ENCODE data around the gene KSR1. TPM values are rescaled to one million over a fixed set of nuclear protein-coding genes. Genes with fewer than 3 reads are reported as not detected.

Gene KSR1
- total and polyA plus RNA-seq, 4 donors = 23.0 to 71.1 (median 47.0) TPM

DNA sequence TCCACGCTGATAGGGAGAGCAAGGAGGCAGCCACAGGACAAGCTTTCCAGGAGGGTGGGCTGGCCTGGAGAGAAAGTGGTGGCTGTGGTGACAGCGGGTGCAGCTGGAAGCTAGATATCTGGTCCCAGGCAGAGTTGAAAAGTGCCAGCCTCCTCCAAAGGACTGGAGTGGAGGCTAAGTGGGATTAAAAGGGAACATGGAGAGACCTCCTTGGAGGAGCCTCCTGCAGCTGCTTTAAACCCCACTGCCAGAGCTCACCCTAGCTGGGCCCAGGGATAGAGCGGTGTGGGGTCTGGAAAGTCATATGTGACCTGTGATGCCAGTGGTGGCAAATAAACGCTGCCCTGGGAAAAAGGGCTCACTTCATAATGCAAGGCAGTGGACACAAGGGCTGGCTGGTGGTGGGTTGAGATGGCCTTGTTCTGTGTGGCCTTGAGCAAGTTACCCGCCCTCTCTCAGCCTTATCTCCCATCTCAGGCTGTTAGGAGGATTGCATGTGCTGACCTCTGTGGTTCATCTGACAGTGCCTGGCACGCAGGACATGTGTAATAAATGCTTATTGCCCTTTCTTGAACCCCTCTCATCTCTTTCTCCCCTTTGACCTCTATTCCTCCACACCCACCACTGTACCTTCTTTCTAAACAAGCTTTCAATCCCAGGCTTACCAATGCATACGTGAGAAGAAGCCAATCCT lies 113.8 kb downstream of the KSR1 start:
- no peak overlapping the region for H3K4me3 ChIP-seq (ENCODE audit: low read depth, low read length)
- no peaks in the 10 kb centered on the region for H3K9me3 ChIP-seq (ENCODE audit: control insufficient read depth, insufficient read depth, low read length)
- peaks cover 19% of the 10 kb centered on the region for H3K36me3 ChIP-seq (ENCODE audit: control insufficient read depth, insufficient read depth, low read length)
- no peaks in the 10 kb centered on the region for H3K27me3 ChIP-seq (ENCODE audit: control insufficient read depth, insufficient read depth, low read length)
- H3K4me1 ChIP-seq (ENCODE audit: control insufficient read depth, insufficient read depth, low read length) = peaks cover 27% of the 10 kb centered on the region
- DNase-seq (ENCODE audit: low read depth in 4 of 6, low spot score in 6 of 6) = no peak
- H3K27ac ChIP-seq (ENCODE audit: low read depth, low read length) = no peak overlapping the region
- WGBS (ENCODE audit: insufficient coverage) = 91% methylated on average over 5 of the region's 7 CpGs

DNA sequence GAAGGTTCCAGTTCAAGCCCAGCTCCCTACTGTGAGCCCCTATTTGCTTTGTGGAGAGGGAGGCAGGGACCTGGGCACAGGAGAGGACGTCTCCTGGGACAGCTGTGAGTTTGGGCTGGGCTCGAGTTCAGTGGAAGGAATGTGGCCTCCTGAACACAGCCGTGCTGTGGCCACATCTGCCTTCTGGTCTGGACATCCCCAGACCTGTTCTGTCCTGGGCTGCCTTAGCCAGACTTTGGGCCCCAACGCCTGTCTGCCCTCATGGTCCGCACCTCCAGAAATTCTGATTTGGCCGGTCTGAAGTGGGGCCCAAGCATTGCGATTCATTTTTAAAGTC lies 114.3 kb downstream of the KSR1 start:
- no peak for DNase-seq (ENCODE audit: low read depth in 4 of 6, low spot score in 6 of 6)
- 86% methylated on average over 7 of the region's 7 CpGs for WGBS (ENCODE audit: insufficient coverage)
- no peaks in the 10 kb centered on the region for H3K27me3 ChIP-seq (ENCODE audit: control insufficient read depth, insufficient read depth, low read length)
- no peak overlapping the region for H3K27ac ChIP-seq (ENCODE audit: low read depth, low read length)
- H3K4me3 ChIP-seq (ENCODE audit: low read depth, low read length) = no peak overlapping the region
- H3K36me3 ChIP-seq (ENCODE audit: control insufficient read depth, insufficient read depth, low read length) = peaks cover 19% of the 10 kb centered on the region
- no peaks in the 10 kb centered on the region for H3K9me3 ChIP-seq (ENCODE audit: control insufficient read depth, insufficient read depth, low read length)
- peaks cover 27% of the 10 kb centered on the region for H3K4me1 ChIP-seq (ENCODE audit: control insufficient read depth, insufficient read depth, low read length)

DNA sequence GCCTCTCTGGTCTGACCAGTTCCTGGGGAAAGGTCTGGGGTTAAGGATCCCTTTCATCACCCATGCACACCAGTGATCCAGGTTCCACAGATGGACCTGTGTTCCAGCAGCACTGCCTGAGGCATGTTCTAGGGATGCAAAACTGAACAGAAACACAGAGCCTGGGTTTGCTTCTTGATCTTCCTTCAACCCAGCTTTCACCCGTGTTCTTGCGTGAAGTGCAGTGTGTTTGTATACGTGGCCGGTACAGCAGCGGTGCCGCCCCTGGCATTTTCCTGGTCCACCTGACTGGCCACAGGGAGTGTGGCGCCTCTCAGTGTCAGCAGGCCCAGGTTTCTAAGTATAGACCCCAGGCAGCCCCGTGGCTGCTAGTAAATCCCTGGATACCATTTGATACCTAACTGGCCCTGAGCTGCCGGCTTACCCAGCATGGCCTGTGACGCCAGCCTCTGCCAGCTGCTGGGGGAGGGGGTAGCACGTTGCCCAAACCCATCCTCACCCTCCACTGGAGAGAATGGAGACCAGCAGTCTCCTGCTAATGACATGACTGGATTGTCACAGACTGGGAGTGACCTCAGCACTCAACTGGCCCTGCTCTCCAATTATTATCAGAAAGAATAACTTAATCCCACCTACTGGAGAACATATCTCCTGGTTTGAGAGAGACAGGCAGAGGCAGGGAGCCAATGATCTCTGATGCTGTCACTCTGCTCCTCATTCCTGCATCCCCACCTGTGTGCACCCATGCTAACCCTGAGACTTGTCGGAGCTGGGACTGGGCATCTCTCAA lies 115.5 kb downstream of the KSR1 start:
- Histone ChIP-seq H3K27ac (ENCODE audit: low read depth, low read length) (no peak overlapping the region), H3K4me3 (ENCODE audit: low read depth, low read length) (no peak overlapping the region), H3K4me1 (ENCODE audit: control insufficient read depth, insufficient read depth, low read length) (peaks cover 21% of the 10 kb centered on the region), H3K36me3 (ENCODE audit: control insufficient read depth, insufficient read depth, low read length) (peaks cover 14% of the 10 kb centered on the region), H3K9me3 (ENCODE audit: control insufficient read depth, insufficient read depth, low read length) (no peaks in the 10 kb centered on the region), H3K27me3 (ENCODE audit: control insufficient read depth, insufficient read depth, low read length) (no peaks in the 10 kb centered on the region)
- WGBS (ENCODE audit: insufficient coverage) = 89% methylated on average over 10 of the region's 12 CpGs
- DNase-seq (ENCODE audit: low read depth in 4 of 6, low spot score in 6 of 6) = no peak

DNA sequence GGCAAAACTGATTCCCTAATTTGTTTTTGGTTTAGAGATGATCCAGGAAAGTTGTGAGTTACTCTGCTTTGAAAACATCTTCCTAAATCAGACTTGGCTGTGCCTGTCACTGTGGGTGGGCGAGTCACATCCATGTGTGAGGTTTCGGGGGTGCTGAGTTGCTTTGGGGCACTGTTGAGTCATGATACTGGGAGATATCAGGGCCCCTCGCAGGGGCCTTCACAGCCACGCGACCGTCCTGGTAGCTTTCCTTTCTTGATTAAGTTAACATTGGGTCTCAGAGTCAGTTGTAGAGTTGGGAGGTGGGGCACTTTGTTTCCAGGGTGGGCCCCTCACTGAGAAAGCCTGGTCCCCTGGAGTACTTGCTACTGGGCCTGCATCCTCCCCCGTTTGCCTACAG lies 116.4 kb downstream of the KSR1 start:
- Histone ChIP-seq H3K27me3 (ENCODE audit: control insufficient read depth, insufficient read depth, low read length) (no peaks in the 10 kb centered on the region), H3K36me3 (ENCODE audit: control insufficient read depth, insufficient read depth, low read length) (peaks cover 19% of the 10 kb centered on the region), H3K9me3 (ENCODE audit: control insufficient read depth, insufficient read depth, low read length) (no peaks in the 10 kb centered on the region), H3K27ac (ENCODE audit: low read depth, low read length) (no peak overlapping the region), H3K4me3 (ENCODE audit: low read depth, low read length) (no peak overlapping the region), H3K4me1 (ENCODE audit: control insufficient read depth, insufficient read depth, low read length) (peaks cover 28% of the 10 kb centered on the region)
- DNase-seq (ENCODE audit: low read depth in 4 of 6, low spot score in 6 of 6) = no peak
- WGBS (ENCODE audit: insufficient coverage) = 90% methylated on average over 7 of the region's 7 CpGs

DNA sequence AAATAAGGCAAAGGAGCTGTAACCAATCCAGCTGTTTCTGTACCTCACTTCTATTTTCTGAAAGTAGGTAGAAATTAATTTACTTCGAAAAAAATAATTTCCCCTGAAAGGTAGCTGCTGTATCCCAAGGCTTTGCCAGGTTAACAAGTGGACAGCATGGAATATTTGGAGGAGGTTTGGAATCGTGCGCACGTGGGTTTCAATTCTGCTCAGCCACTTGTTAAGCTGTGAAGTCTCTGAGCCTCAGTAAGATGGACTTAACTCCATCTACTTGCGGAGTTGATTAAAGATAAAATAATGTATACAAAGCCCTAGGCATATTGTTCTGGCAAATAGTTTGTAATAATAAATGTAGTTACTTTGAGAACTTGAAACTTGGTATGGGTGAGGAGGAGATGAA lies 117.3 kb downstream of the KSR1 start:
- no peaks in the 10 kb centered on the region for H3K9me3 ChIP-seq (ENCODE audit: control insufficient read depth, insufficient read depth, low read length)
- no CpG with 5 or more reads among the region's 5 CpGs for WGBS (ENCODE audit: insufficient coverage)
- H3K36me3 ChIP-seq (ENCODE audit: control insufficient read depth, insufficient read depth, low read length) = peaks cover 16% of the 10 kb centered on the region
- no peaks in the 10 kb centered on the region for H3K27me3 ChIP-seq (ENCODE audit: control insufficient read depth, insufficient read depth, low read length)
- H3K4me3 ChIP-seq (ENCODE audit: low read depth, low read length) = no peak overlapping the region
- peaks cover 23% of the 10 kb centered on the region for H3K4me1 ChIP-seq (ENCODE audit: control insufficient read depth, insufficient read depth, low read length)
- H3K27ac ChIP-seq (ENCODE audit: low read depth, low read length) = no peak overlapping the region
- no peak for DNase-seq (ENCODE audit: low read depth in 4 of 6, low spot score in 6 of 6)

DNA sequence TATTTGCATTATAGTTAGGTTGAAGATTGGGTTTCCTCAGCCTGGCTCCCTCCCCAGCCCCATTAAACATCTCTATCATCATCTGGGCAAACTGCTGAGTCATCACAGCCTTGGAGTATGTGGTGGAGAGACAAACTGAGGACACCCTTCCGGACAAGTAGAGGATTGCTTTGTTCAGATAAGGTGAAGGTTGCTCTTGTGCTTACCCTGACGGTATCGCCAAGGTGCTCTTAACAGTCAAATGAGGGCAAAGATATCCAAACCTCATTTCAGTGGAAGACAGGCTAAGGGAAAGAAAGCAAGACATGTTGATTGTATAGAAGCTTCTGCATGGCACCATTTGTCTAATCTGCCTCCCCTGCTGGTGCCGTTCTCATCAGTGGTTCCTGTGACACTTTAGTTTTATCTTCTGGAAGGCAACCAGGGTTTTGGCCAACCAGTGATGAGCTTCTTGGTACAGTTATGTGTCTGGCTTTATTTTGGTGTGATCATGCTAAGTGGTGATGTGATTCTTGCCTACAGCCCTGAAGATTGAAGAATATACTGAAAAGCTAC lies 117.8 kb downstream of the KSR1 start:
- Histone ChIP-seq H3K4me1 (ENCODE audit: control insufficient read depth, insufficient read depth, low read length) (peaks cover 20% of the 10 kb centered on the region), H3K4me3 (ENCODE audit: low read depth, low read length) (no peak overlapping the region), H3K27me3 (ENCODE audit: control insufficient read depth, insufficient read depth, low read length) (no peaks in the 10 kb centered on the region), H3K36me3 (ENCODE audit: control insufficient read depth, insufficient read depth, low read length) (peaks cover 21% of the 10 kb centered on the region), H3K9me3 (ENCODE audit: control insufficient read depth, insufficient read depth, low read length) (no peaks in the 10 kb centered on the region), H3K27ac (ENCODE audit: low read depth, low read length) (no peak overlapping the region)
- DNase-seq (ENCODE audit: low read depth in 4 of 6, low spot score in 6 of 6) = no peak
- WGBS (ENCODE audit: insufficient coverage) = 90% methylated on average over 3 of the region's 4 CpGs

DNA sequence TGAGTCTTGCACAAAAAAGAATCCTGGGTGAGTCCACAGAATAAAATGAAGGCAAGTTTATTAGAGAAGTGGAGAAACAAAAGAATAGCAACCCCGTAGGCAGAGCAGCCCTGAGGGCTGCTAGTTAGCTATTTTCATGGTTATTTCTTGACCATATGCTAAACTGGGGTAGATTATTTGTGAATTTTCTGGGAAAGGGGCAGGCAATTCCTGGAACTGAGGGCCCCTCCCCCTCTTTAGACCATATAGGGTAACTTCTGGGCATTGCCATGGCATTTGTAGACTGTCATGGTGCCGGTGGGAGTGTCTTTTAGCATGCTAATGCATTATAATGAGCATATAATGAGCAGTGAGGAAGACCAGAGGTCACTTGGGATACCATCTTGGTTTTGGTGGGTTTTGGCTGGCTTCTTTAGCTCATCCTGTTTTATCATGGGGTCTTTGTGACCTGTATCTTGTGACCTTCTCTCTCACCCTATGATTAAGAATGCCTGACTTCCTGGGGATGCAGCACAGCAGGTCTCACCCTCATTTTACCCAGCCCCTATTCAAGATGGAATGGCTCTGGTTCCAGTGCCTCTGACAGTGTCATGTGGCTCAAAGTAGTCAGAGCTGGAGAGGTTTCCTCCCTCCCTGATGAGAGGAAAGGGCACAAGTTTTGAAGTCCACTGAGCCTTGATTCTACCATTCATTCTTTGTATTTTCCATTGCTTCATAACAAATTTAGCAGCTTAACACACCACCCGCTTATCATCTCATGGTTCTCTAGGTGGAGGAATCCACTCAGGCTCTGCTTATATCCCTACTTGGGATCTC lies 119.1 kb downstream of the KSR1 start:
- peaks cover 20% of the 10 kb centered on the region for H3K4me1 ChIP-seq (ENCODE audit: control insufficient read depth, insufficient read depth, low read length)
- no peak for DNase-seq (ENCODE audit: low read depth in 4 of 6, low spot score in 6 of 6)
- H3K36me3 ChIP-seq (ENCODE audit: control insufficient read depth, insufficient read depth, low read length) = peaks cover 22% of the 10 kb centered on the region
- H3K9me3 ChIP-seq (ENCODE audit: control insufficient read depth, insufficient read depth, low read length) = no peaks in the 10 kb centered on the region
- no peak overlapping the region for H3K4me3 ChIP-seq (ENCODE audit: low read depth, low read length)
- no peak overlapping the region for H3K27ac ChIP-seq (ENCODE audit: low read depth, low read length)
- H3K27me3 ChIP-seq (ENCODE audit: control insufficient read depth, insufficient read depth, low read length) = no peaks in the 10 kb centered on the region
- WGBS (ENCODE audit: insufficient coverage) = 100% methylated on average over 1 of the region's 3 CpGs

DNA sequence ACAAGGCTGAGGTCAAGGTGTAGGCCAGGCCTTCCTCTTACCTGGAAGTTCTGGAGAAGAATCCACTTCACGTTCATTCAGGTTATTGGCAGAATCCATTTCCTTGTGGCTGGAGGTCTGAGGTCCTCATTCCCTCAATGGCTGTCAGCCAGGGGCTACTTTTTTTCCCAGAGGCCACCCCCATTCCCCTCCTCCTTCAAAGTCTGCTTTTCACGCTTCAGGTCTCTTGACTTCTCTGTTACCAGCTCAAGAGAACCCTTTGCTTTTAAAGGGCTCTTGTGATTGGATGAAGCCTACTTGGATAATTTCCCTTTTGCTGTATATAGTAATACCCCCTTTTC lies 119.6 kb downstream of the KSR1 start:
- Histone ChIP-seq H3K4me3 (ENCODE audit: low read depth, low read length) (no peak overlapping the region), H3K4me1 (ENCODE audit: control insufficient read depth, insufficient read depth, low read length) (peaks cover 16% of the 10 kb centered on the region), H3K9me3 (ENCODE audit: control insufficient read depth, insufficient read depth, low read length) (no peaks in the 10 kb centered on the region), H3K36me3 (ENCODE audit: control insufficient read depth, insufficient read depth, low read length) (peaks cover 22% of the 10 kb centered on the region), H3K27me3 (ENCODE audit: control insufficient read depth, insufficient read depth, low read length) (no peaks in the 10 kb centered on the region), H3K27ac (ENCODE audit: low read depth, low read length) (no peak overlapping the region)
- WGBS (ENCODE audit: insufficient coverage) = 75% methylated on average over 1 of the region's 2 CpGs
- no peak for DNase-seq (ENCODE audit: low read depth in 4 of 6, low spot score in 6 of 6)

DNA sequence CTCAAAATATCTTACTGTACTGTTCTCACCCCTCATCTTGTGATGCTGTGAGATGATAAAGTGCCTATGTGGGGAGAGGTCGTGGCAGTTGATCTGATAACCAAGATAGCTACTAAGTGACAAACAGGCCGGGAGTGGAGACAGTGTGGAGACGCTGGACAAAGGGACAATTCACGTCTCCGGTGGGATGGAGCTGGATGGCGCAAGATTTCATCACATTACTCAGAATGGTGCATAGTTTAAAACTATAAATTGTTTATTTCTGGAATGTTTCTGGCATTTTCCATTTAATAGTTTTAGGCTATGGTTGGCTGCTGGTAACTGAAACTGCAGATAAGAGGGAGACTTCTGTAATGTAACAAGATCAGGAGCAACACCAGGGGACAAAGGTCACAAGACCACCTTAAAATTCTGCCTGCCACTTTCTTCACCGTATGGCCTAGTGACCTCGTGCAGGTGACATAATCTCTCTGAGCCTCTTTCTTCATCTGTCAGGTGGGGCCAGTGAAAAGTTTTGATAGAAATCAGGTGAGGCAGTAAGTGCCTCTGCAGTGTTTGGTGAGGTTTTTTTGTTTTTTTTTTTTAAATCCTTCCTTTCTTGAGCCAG lies 120.3 kb downstream of the KSR1 start:
- Histone ChIP-seq H3K27me3 (ENCODE audit: control insufficient read depth, insufficient read depth, low read length) (no peaks in the 10 kb centered on the region), H3K27ac (ENCODE audit: low read depth, low read length) (no peak overlapping the region), H3K9me3 (ENCODE audit: control insufficient read depth, insufficient read depth, low read length) (no peaks in the 10 kb centered on the region), H3K4me3 (ENCODE audit: low read depth, low read length) (no peak overlapping the region), H3K4me1 (ENCODE audit: control insufficient read depth, insufficient read depth, low read length) (peaks cover 11% of the 10 kb centered on the region), H3K36me3 (ENCODE audit: control insufficient read depth, insufficient read depth, low read length) (peaks cover 17% of the 10 kb centered on the region)
- DNase-seq (ENCODE audit: low read depth in 4 of 6, low spot score in 6 of 6) = no peak
- no CpG with 5 or more reads among the region's 8 CpGs for WGBS (ENCODE audit: insufficient coverage)
